Aorta (tissue), 5 donors: ENCODE data around the gene APOBEC3H. TPM values are rescaled to one million over a fixed set of nuclear protein-coding genes. Genes with fewer than 3 reads are reported as not detected.
"Not testable (repeated sequence)": the region's sequence is repeated elsewhere in the genome, so short reads cannot be mapped to it uniquely, and the experiment has no call there.

Experiments
- ATAC-seq: fragments of 200-7000 bp; cut with Tn5 transposase; one replicate; pipeline ENCODE4 v1.9.1; 2022; ENCODE audit warnings: moderate library complexity; ENCODE audit not compliant: low FRiP score
- DNase-seq, 2 donors: peaks; one replicate each; pipeline ENCODE4 v3.0.0-alpha.2; 2020
- H3K27ac ChIP-seq, 2 donors: one replicate each; pipeline ENCODE4 v1.5.1; 2013; ENCODE audit warnings: low read length in 2 of 2, mild to moderate bottlenecking in 2 of 2, moderate library complexity in 2 of 2, control low read depth in 1 of 2, inconsistent platforms in 1 of 2, low read depth in 1 of 2
- H3K27me3 ChIP-seq, 2 donors: one replicate each; pipeline ENCODE4 v1.6.1; 2013; ENCODE audit warnings: control low read depth in 1 of 2, low read length in 1 of 2, mild to moderate bottlenecking in 1 of 2, moderate library complexity in 1 of 2; ENCODE audit not compliant: insufficient read depth in 2 of 2, control insufficient read depth in 1 of 2
- H3K36me3 ChIP-seq, 2 donors: one replicate each; pipeline ENCODE4 v1.6.1; 2013; ENCODE audit warnings: control low read depth in 1 of 2, low read length in 1 of 2, mild to moderate bottlenecking in 1 of 2; ENCODE audit not compliant: insufficient read depth in 2 of 2, control insufficient read depth in 1 of 2
- H3K4me1 ChIP-seq, 2 donors: one replicate each; pipeline ENCODE4 v1.6.1; 2013; ENCODE audit warnings: low read length in 2 of 2, control low read depth in 1 of 2, mild to moderate bottlenecking in 1 of 2, moderate library complexity in 1 of 2; ENCODE audit not compliant: insufficient read depth in 2 of 2, control insufficient read depth in 1 of 2
- H3K4me3 ChIP-seq, 2 donors: one replicate each; pipeline ENCODE4 v1.5.1; 2013; ENCODE audit warnings: low read length in 2 of 2, control low read depth in 1 of 2, mild to moderate bottlenecking in 1 of 2
- H3K9me3 ChIP-seq: one replicate; pipeline ENCODE4 v1.6.1; 2013; ENCODE audit warnings: mild to moderate bottlenecking, low read length; ENCODE audit not compliant: control insufficient read depth
- WGBS, 2 donors: extraction: QIAGEN DNeasy Blood & Tissue Kit; methylation state at CpG; one replicate each; pipeline ENCODE4 v1.1.7; 2013; 5-methylcytosine and 5-hydroxymethylcytosine counted together
- intact Hi-C, 2 donors: fragments of 100-400 bp; cut with DNase I; formaldehyde crosslinking; loops; one replicate each; pipeline versions ENCODE4 v1.14.2 to v1.15.0; 2022
- polyA plus RNA-seq, 2 donors: library from polyadenylated mRNA; stranded (reverse); fragments of 200-250 nt; gene quantifications; one replicate each; pipeline ENCODE4 v1.2.3, GENCODE V29; 2013
- total RNA-seq, 2 donors: library from RNA; stranded (reverse); fragmentation: NEBNext Ultra II Directional; extraction: Animal tissue kit (Norgen Biotek cat#: 25700); gene quantifications; one replicate each; pipeline ENCODE4 v1.2.1, GENCODE V29; 2021
- donor health status: healthy with polysubstance abuse.
- donor health status: Bipolar disorder and iron deficiency.
- donor health status: DM: no; HTN: no; CAD: no.
- donor health status: DM: no; HTN: no; CAD: no.
- donor health status: DM: yes; HTN: yes; CAD: no.

Gene APOBEC3H
- total and polyA plus RNA-seq, 4 donors = not detected

- H3K36me3 ChIP-seq, H3K27me3 ChIP-seq, H3K9me3 ChIP-seq, DNase-seq, H3K4me1 ChIP-seq, ATAC-seq, intact Hi-C loops, H3K27ac ChIP-seq, H3K4me3 ChIP-seq: not testable (repeated sequence)
- 94 to 95% methylated on average over 19 to 22 of the region's 24 CpGs for WGBS, 2 donors
Observed at GRCh38 chr22:39079054-39079637, 17.9 kb upstream of the APOBEC3H start.

GRCh38 chr22:39080052-39080762 is 16.8 kb upstream of the APOBEC3H start:
- H3K27me3 ChIP-seq = no peaks in the 10 kb centered on the region
- 81 to 86% methylated on average over 9 of the region's 9 CpGs for WGBS, 2 donors
- no peaks in the 10 kb centered on the region for H3K36me3 ChIP-seq
- H3K27ac ChIP-seq = no peak overlapping the region
- H3K4me1 ChIP-seq = no peaks in the 10 kb centered on the region
- no peak for ATAC-seq
- H3K4me3 ChIP-seq = no peak overlapping the region
- no peaks in the 10 kb centered on the region for H3K9me3 ChIP-seq
- intact Hi-C loops = no loop called here
- DNase-seq = no peak

- Histone ChIP-seq H3K27me3 (no peaks in the 10 kb centered on the region), H3K9me3 (no peaks in the 10 kb centered on the region), H3K27ac (no peak overlapping the region), H3K36me3 (no peaks in the 10 kb centered on the region), H3K4me3 (no peak overlapping the region), H3K4me1 (no peaks in the 10 kb centered on the region)
- 88 to 89% methylated on average over 12 of the region's 12 CpGs for WGBS, 2 donors
- intact Hi-C loops = no loop called here
- ATAC-seq (no peak), DNase-seq (no peak)
Observed at GRCh38 chr22:39081016-39081415, 16.0 kb upstream of the APOBEC3H start.

- Histone ChIP-seq H3K4me1 (no peaks in the 10 kb centered on the region), H3K9me3 (no peaks in the 10 kb centered on the region), H3K27me3 (no peaks in the 10 kb centered on the region), H3K36me3 (no peaks in the 10 kb centered on the region), H3K27ac (no peak overlapping the region), H3K4me3 (no peak overlapping the region)
- no peak for ATAC-seq
- 75 to 81% methylated on average over 8 of the region's 8 CpGs for WGBS, 2 donors
- no peak for DNase-seq
- intact Hi-C loops = no loop called here
Observed at GRCh38 chr22:39081598-39081997, 15.4 kb upstream of the APOBEC3H start.

- no peaks in the 10 kb centered on the region for H3K27me3 ChIP-seq
- ATAC-seq (peak; percentile 6), DNase-seq (no peak)
- no peaks in the 10 kb centered on the region for H3K4me1 ChIP-seq
- no peaks in the 10 kb centered on the region for H3K36me3 ChIP-seq
- WGBS, 2 donors = 89 to 90% methylated on average over 14 of the region's 14 CpGs
- no peak overlapping the region for H3K4me3 ChIP-seq
- intact Hi-C loops = no loop called here
- no peak overlapping the region for H3K27ac ChIP-seq
- no peaks in the 10 kb centered on the region for H3K9me3 ChIP-seq
Observed at GRCh38 chr22:39083212-39084165, 13.6 kb upstream of the APOBEC3H start.

- intact Hi-C loops = no loop called here
- Histone ChIP-seq H3K27me3 (no peaks in the 10 kb centered on the region), H3K4me1 (no peaks in the 10 kb centered on the region), H3K4me3 (no peak overlapping the region), H3K27ac (no peak overlapping the region), H3K36me3 (no peaks in the 10 kb centered on the region), H3K9me3 (no peaks in the 10 kb centered on the region)
- no peak for ATAC-seq
- 94% methylated on average over 8 of the region's 8 CpGs for WGBS, 2 donors
- no peak for DNase-seq
Observed at GRCh38 chr22:39084666-39085065, 12.4 kb upstream of the APOBEC3H start.

GRCh38 chr22:39087098-39087497 is 9.9 kb upstream of the APOBEC3H start:
- Histone ChIP-seq H3K9me3 (no peaks in the 10 kb centered on the region), H3K36me3 (no peaks in the 10 kb centered on the region), H3K27ac (no peak overlapping the region), H3K4me3 (no peak overlapping the region), H3K27me3 (no peaks in the 10 kb centered on the region), H3K4me1 (no peaks in the 10 kb centered on the region)
- ATAC-seq (no peak), DNase-seq (no peak)
- WGBS, 2 donors = 85 to 86% methylated on average over 6 of the region's 6 CpGs
- intact Hi-C loops = no loop called here

- Histone ChIP-seq H3K36me3 (no peaks in the 10 kb centered on the region), H3K4me1 (no peaks in the 10 kb centered on the region), H3K27ac (no peak overlapping the region), H3K4me3 (no peak overlapping the region), H3K27me3 (no peaks in the 10 kb centered on the region), H3K9me3 (no peaks in the 10 kb centered on the region)
- 49% methylated on average over 18 of the region's 18 CpGs for WGBS, 2 donors
- intact Hi-C loops = no loop called here
- DNase-seq (no peak), ATAC-seq (no peak)
Observed at GRCh38 chr22:39087881-39088684, 9.0 kb upstream of the APOBEC3H start.
